Natural killer cell treated with Interleukin-12 subunit alpha and Interleukin-12 subunit beta and Interleukin-15 and Interleukin-18, amount 100 ng/mL, for 72 hours (primary cell): Measurements from ENCODE around the gene ERC1. TPM values are rescaled to one million over a fixed set of nuclear protein-coding genes. Genes with fewer than 3 reads are reported as not detected.

ENCODE experiments used
- ATAC-seq, 2 donors: fragments of 150-1000 bp; cut with Tn5 transposase in 1 of 2; sonication (Bioruptor Pico), chemical (Tn5 transposase) in 1 of 2; 2 replicates each; pipeline ENCODE4 v1.10.0; 2021
- DNase-seq: peaks from one replicate; pipeline ENCODE4 v3.0.0; 2022; ENCODE audit warnings: low spot score
- H3K27ac Mint-ChIP-seq, 2 donors: 1 replicate in 1 of 2; 2 replicates in 1 of 2; pipeline ENCODE4 v1.8.0; 2022; ENCODE audit warnings: mixed read lengths in 2 of 2, mild to moderate bottlenecking in 1 of 2, moderate library complexity in 1 of 2
- H3K27me3 Mint-ChIP-seq, 2 donors: 1 replicate in 1 of 2; 2 replicates in 1 of 2; pipeline ENCODE4 v1.8.0; 2022; ENCODE audit warnings: mixed read lengths in 2 of 2
- H3K36me3 Mint-ChIP-seq: one replicate; pipeline ENCODE4 v1.8.0; 2022; ENCODE audit warnings: mixed read lengths
- H3K4me1 Mint-ChIP-seq, 2 donors: 1 replicate in 1 of 2; 2 replicates in 1 of 2; pipeline ENCODE4 v1.8.0; 2022; ENCODE audit warnings: low read depth in 2 of 2, mixed read lengths in 2 of 2, mild to moderate bottlenecking in 1 of 2
- H3K4me3 Mint-ChIP-seq: one replicate; pipeline ENCODE4 v1.8.0; 2022; ENCODE audit warnings: mixed read lengths
- H3K9me3 Mint-ChIP-seq: 2 replicates; pipeline ENCODE4 v1.8.0; 2022; ENCODE audit warnings: mixed read lengths
- total RNA-seq, 2 donors: library from RNA; stranded (reverse); gene quantifications; one replicate each; pipeline ENCODE4 v1.2.3, GENCODE V29; 2022

ERC1 gene
- total RNA-seq, 2 donors from 2014 or later, result 32.6 to 77.2 TPM

GRCh38 chr12:1504304-1504894 lies 513.4 kb downstream of the ERC1 start:
- DNase-seq (no peak), ATAC-seq (no peak)
- Mint-ChIP-seq H3K36me3 (no peaks in the 10 kb centered on the region), H3K9me3 (no peaks in the 10 kb centered on the region), H3K4me1 (peaks cover 8 to 10% of the 10 kb centered on the region in 2 donors), H3K27me3 (peaks cover 14 to 28% of the 10 kb centered on the region in 2 donors), H3K4me3 (peak overlapping the region; percentile 35), H3K27ac (no peak overlapping the region)

GRCh38 chr12:1504895-1505311 lies 513.9 kb downstream of the ERC1 start:
- peak overlapping the region; percentile 35 for H3K4me3 Mint-ChIP-seq
- no peaks in the 10 kb centered on the region for H3K9me3 Mint-ChIP-seq
- no peak overlapping the region for H3K27ac Mint-ChIP-seq
- H3K4me1 Mint-ChIP-seq, result peaks cover 8 to 10% of the 10 kb centered on the region in 2 donors
- ATAC-seq (peak in 1 of 2 donors; percentile 41), DNase-seq (no peak)
- peaks cover 14 to 30% of the 10 kb centered on the region in 2 donors for H3K27me3 Mint-ChIP-seq
- H3K36me3 Mint-ChIP-seq, result no peaks in the 10 kb centered on the region

- ATAC-seq (no peak), DNase-seq (no peak)
- Mint-ChIP-seq H3K36me3 (no peaks in the 10 kb centered on the region), H3K9me3 (no peaks in the 10 kb centered on the region), H3K4me1 (peaks cover 8 to 10% of the 10 kb centered on the region in 2 donors), H3K4me3 (no peak overlapping the region), H3K27me3 (peaks cover 14 to 35% of the 10 kb centered on the region in 2 donors), H3K27ac (no peak overlapping the region)
Observed at GRCh38 chr12:1505576-1505975, 514.6 kb downstream of the ERC1 start.

GRCh38 chr12:1507308-1507707 lies 516.3 kb downstream of the ERC1 start:
- Mint-ChIP-seq H3K27ac (no peak overlapping the region), H3K27me3 (peaks cover 27 to 41% of the 10 kb centered on the region in 2 donors), H3K9me3 (no peaks in the 10 kb centered on the region), H3K4me3 (no peak overlapping the region), H3K4me1 (peaks cover 8 to 10% of the 10 kb centered on the region in 2 donors), H3K36me3 (no peaks in the 10 kb centered on the region)
- no peak for DNase-seq
- ATAC-seq, result no peak

GRCh38 chr12:1509413-1510052 lies 518.5 kb downstream of the ERC1 start:
- ATAC-seq, result no peak
- Mint-ChIP-seq H3K4me3 (no peak overlapping the region), H3K36me3 (no peaks in the 10 kb centered on the region), H3K4me1 (peaks cover 3 to 4% of the 10 kb centered on the region in 2 donors), H3K9me3 (no peaks in the 10 kb centered on the region), H3K27ac (no peak overlapping the region), H3K27me3 (peaks cover 24 to 35% of the 10 kb centered on the region in 2 donors)
- no peak for DNase-seq

- Mint-ChIP-seq H3K27ac (no peak overlapping the region), H3K9me3 (no peaks in the 10 kb centered on the region), H3K4me1 (no peaks in the 10 kb centered on the region), H3K36me3 (no peaks in the 10 kb centered on the region), H3K27me3 (peaks cover 17 to 32% of the 10 kb centered on the region in 2 donors), H3K4me3 (no peak overlapping the region)
- ATAC-seq (no peak), DNase-seq (no peak)
Observed at GRCh38 chr12:1510056-1510812, 519.2 kb downstream of the ERC1 start.

GRCh38 chr12:1515010-1515409 lies 524.0 kb downstream of the ERC1 start:
- ATAC-seq, result no peak
- DNase-seq, result no peak
- peaks cover 47 to 48% of the 10 kb centered on the region in 2 donors for H3K27me3 Mint-ChIP-seq

GRCh38 chr12:1515428-1515827 lies 524.4 kb downstream of the ERC1 start:
- Mint-ChIP-seq H3K9me3 (no peaks in the 10 kb centered on the region), H3K27ac (no peak overlapping the region), H3K36me3 (no peaks in the 10 kb centered on the region), H3K4me1 (no peaks in the 10 kb centered on the region), H3K4me3 (no peak overlapping the region), H3K27me3 (peaks cover 43 to 52% of the 10 kb centered on the region in 2 donors)
- no peak for ATAC-seq
- no peak for DNase-seq

More at GRCh38 chr12:1515010-1515409, 524.0 kb downstream of the ERC1 start:
- Mint-ChIP-seq H3K9me3 (no peaks in the 10 kb centered on the region), H3K4me3 (no peak overlapping the region), H3K27ac (no peak overlapping the region), H3K36me3 (no peaks in the 10 kb centered on the region), H3K4me1 (no peaks in the 10 kb centered on the region)

- Mint-ChIP-seq H3K36me3 (no peaks in the 10 kb centered on the region), H3K27me3 (peaks cover 39 to 48% of the 10 kb centered on the region in 2 donors), H3K4me1 (no peaks in the 10 kb centered on the region), H3K9me3 (no peaks in the 10 kb centered on the region), H3K4me3 (no peak overlapping the region), H3K27ac (no peak overlapping the region)
- ATAC-seq (no peak), DNase-seq (no peak)
Observed at GRCh38 chr12:1517007-1517406, 526.0 kb downstream of the ERC1 start.

GRCh38 chr12:1517734-1518525 lies 526.9 kb downstream of the ERC1 start:
- no peaks in the 10 kb centered on the region for H3K9me3 Mint-ChIP-seq
- no peak overlapping the region for H3K4me3 Mint-ChIP-seq
- no peak for ATAC-seq
- no peaks in the 10 kb centered on the region for H3K36me3 Mint-ChIP-seq
- peaks cover 32 to 42% of the 10 kb centered on the region in 2 donors for H3K27me3 Mint-ChIP-seq
- no peak for DNase-seq
- no peaks in the 10 kb centered on the region for H3K4me1 Mint-ChIP-seq
- no peak overlapping the region for H3K27ac Mint-ChIP-seq

- Mint-ChIP-seq H3K36me3 (no peaks in the 10 kb centered on the region), H3K27me3 (peaks cover 28 to 47% of the 10 kb centered on the region in 2 donors), H3K27ac (no peak overlapping the region), H3K9me3 (no peaks in the 10 kb centered on the region), H3K4me3 (no peak overlapping the region), H3K4me1 (no peaks in the 10 kb centered on the region)
- ATAC-seq (peak in 1 of 2 donors; percentile 33), DNase-seq (no peak)
Observed at GRCh38 chr12:1518591-1519516, 527.8 kb downstream of the ERC1 start.

GRCh38 chr12:1519642-1520041 lies 528.6 kb downstream of the ERC1 start:
- H3K4me1 Mint-ChIP-seq, result no peaks in the 10 kb centered on the region
- H3K27ac Mint-ChIP-seq, result no peak overlapping the region
- no peak overlapping the region for H3K4me3 Mint-ChIP-seq
- no peaks in the 10 kb centered on the region for H3K9me3 Mint-ChIP-seq
- no peaks in the 10 kb centered on the region for H3K36me3 Mint-ChIP-seq
- peaks cover 31 to 52% of the 10 kb centered on the region in 2 donors for H3K27me3 Mint-ChIP-seq
- ATAC-seq (no peak), DNase-seq (no peak)

- no peaks in the 10 kb centered on the region for H3K9me3 Mint-ChIP-seq
- peaks cover 37 to 64% of the 10 kb centered on the region in 2 donors for H3K27me3 Mint-ChIP-seq
- DNase-seq (no peak), ATAC-seq (no peak)
- H3K4me3 Mint-ChIP-seq, result no peak overlapping the region
- no peak overlapping the region for H3K27ac Mint-ChIP-seq
- H3K36me3 Mint-ChIP-seq, result no peaks in the 10 kb centered on the region
- H3K4me1 Mint-ChIP-seq, result no peaks in the 10 kb centered on the region
Observed at GRCh38 chr12:1523046-1523445, 532.0 kb downstream of the ERC1 start.
